A673 (cell line): Measurements from ENCODE around the gene SELENOS. TPM values are rescaled to one million over a fixed set of nuclear protein-coding genes. Genes with fewer than 3 reads are reported as not detected.

ENCODE experiments used
- BruUV-seq: library from RNA; stranded (reverse); fragments of 400-500 nt; replicated peaks from 2 replicates; lab custom pipeline; 2021; lab: Mats Ljungman, UMichigan
- CTCF ChIA-PET: fragments of 300-600 bp; sonication (Branson Sonifier 250); formaldehyde crosslinking; loops from one replicate; lab custom pipeline; 2022; ENCODE audit warnings: antibody characterized with exemption; lab: Charles Lee
- POLR2A ChIA-PET: fragments of 300-600 bp; sonication (Branson Sonifier 250); formaldehyde crosslinking; loops from one replicate; lab custom pipeline; 2022; ENCODE audit warnings: antibody characterized with exemption; ENCODE audit not compliant: low non-redundant PET; lab: Charles Lee
- DNase-seq: peaks from one replicate; pipeline ENCODE4 v3.0.0-alpha.2; 2015; ENCODE audit warnings: low spot score
- H3K27ac ChIP-seq: fragments of 200-600 bp; sonication (generic); 2 replicates; pipeline ENCODE4 v1.5.1; 2016; ENCODE audit warnings: mixed run types, low read depth, mild to moderate bottlenecking, mixed read lengths, antibody characterized with exemption, low read length; ENCODE audit not compliant: poor library complexity, severe bottlenecking
- H3K27me3 ChIP-seq: fragments of 200-600 bp; sonication (generic); replicated peaks from 2 replicates; pipeline ENCODE4 v1.6.1; 2017; ENCODE audit warnings: mixed run types, low read depth, mild to moderate bottlenecking, mixed read lengths, antibody characterized with exemption, low read length; ENCODE audit not compliant: insufficient read depth, poor library complexity
- H3K36me3 ChIP-seq: fragments of 200-600 bp; sonication (generic); 2 replicates; pipeline ENCODE4 v1.6.1; 2016; ENCODE audit warnings: mixed run types, mild to moderate bottlenecking, mixed read lengths, antibody characterized with exemption, low read length; ENCODE audit not compliant: insufficient read depth, poor library complexity, severe bottlenecking
- H3K4me1 ChIP-seq: fragments of 200-600 bp; sonication (generic); 2 replicates; pipeline ENCODE4 v1.6.1; 2017; ENCODE audit warnings: mixed run types, mild to moderate bottlenecking, mixed read lengths, antibody characterized with exemption, low read length; ENCODE audit not compliant: insufficient read depth, poor library complexity, severe bottlenecking
- H3K4me3 ChIP-seq: fragments of 200-600 bp; sonication (generic); 2 replicates; pipeline ENCODE4 v1.5.1; 2016; ENCODE audit warnings: low read depth, mixed run types, mild to moderate bottlenecking, mixed read lengths, low read length; ENCODE audit not compliant: poor library complexity, severe bottlenecking
- H3K9me3 ChIP-seq: fragments of 200-600 bp; sonication (generic); 2 replicates; pipeline ENCODE4 v1.6.1; 2016; ENCODE audit warnings: mixed run types, low read depth, mild to moderate bottlenecking, mixed read lengths, antibody characterized with exemption, low read length; ENCODE audit not compliant: poor library complexity, severe bottlenecking
- EZH2 ChIP-seq: fragments of 200-600 bp; sonication (generic); IDR thresholded peaks from 2 replicates; pipeline ENCODE4 v1.6.1; 2017; ENCODE audit warnings: borderline replicate concordance, low read depth, mild to moderate bottlenecking, mixed read lengths, antibody characterized with exemption, low read length; ENCODE audit not compliant: poor library complexity, severe bottlenecking
- intact Hi-C: fragments of 100-400 bp; cut with micrococcal nuclease; formaldehyde crosslinking; loops from one replicate; pipeline ENCODE4 v1.10.0; 2022; ENCODE audit not compliant: unreplicated experiment
- total RNA-seq: library from RNA; stranded (reverse); gene quantifications from 2 replicates; pipeline ENCODE4 v1.2.3, GENCODE V29; 2021
- TF ChIP-seq, protein P1 (sequence below): fragments of 300-800, 200-600 bp; sonication (generic); conservative IDR thresholded peaks from 2 replicates; pipeline ENCODE4 v1.5.1; 2017; ENCODE audit warnings: low read depth, mild to moderate bottlenecking, antibody characterized with exemption, low read length, moderate library complexity, mixed read lengths

The SELENOS gene
- total RNA-seq, 1 experiment from 2014 or later: 40.1 TPM

DNA sequence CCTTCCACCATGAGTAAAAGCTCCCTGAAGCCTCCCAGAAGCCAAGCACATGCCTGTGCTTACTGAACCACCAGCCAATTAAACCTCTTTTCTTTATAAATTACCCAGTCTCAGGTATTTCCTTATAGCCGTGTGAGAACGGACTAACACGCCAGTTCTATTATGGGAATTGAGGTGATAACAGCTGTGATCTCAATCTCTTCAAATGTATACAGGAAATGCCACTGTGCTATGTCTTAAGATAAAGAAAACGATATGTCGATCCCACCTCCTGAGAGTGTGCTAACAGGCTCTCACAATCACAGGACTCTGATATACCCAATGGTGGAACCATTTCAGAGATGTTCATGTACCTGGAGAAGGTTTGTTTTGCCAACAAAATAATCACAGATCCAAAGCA is 51.6 kb downstream of the SELENOS start:
- H3K4me1 ChIP-seq: peaks cover 10% of the 10 kb centered on the region
- no peaks in the 10 kb centered on the region for H3K27me3 ChIP-seq
- intact Hi-C loops: no loop called here
- DNase-seq: no peak
- no TSS peak for BruUV-seq
- CTCF ChIA-PET: no interaction called here
- POLR2A ChIA-PET: no interaction called here
- TF ChIP-seq, protein P1, sequence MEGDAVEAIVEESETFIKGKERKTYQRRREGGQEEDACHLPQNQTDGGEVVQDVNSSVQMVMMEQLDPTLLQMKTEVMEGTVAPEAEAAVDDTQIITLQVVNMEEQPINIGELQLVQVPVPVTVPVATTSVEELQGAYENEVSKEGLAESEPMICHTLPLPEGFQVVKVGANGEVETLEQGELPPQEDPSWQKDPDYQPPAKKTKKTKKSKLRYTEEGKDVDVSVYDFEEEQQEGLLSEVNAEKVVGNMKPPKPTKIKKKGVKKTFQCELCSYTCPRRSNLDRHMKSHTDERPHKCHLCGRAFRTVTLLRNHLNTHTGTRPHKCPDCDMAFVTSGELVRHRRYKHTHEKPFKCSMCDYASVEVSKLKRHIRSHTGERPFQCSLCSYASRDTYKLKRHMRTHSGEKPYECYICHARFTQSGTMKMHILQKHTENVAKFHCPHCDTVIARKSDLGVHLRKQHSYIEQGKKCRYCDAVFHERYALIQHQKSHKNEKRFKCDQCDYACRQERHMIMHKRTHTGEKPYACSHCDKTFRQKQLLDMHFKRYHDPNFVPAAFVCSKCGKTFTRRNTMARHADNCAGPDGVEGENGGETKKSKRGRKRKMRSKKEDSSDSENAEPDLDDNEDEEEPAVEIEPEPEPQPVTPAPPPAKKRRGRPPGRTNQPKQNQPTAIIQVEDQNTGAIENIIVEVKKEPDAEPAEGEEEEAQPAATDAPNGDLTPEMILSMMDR: no peak
- no peak for TF ChIP-seq EZH2
- peaks cover 3% of the 10 kb centered on the region for H3K36me3 ChIP-seq
- H3K4me3 ChIP-seq: no peak overlapping the region
- no peak overlapping the region for H3K27ac ChIP-seq
- H3K9me3 ChIP-seq: peaks cover 5% of the 10 kb centered on the region

Other genes with a start within 250 kb of the SELENOS start
- 47.0 and 48.3 TPM in 2 replicates for gene CHSY1, start 25.4 kb downstream of the SELENOS start, total RNA-seq
- 192 and 206 TPM in 2 replicates for gene SNRPA1, start 17.8 kb upstream of the SELENOS start, total RNA-seq
- gene PCSK6, start 212.2 kb upstream of the SELENOS start, total RNA-seq: 2.6 and 4.3 TPM in 2 replicates